ELR (cell line): ENCODE data around the gene IQGAP3.
A peak's percentile ranks its signal among the peaks of the same experiment; 100 is the strongest.

Source experiments
- DNase-seq: peaks from one replicate; pipeline ENCODE4 v3.0.0-alpha.2; 2015; ENCODE audit warnings: low read depth

Gene IQGAP3

DNA sequence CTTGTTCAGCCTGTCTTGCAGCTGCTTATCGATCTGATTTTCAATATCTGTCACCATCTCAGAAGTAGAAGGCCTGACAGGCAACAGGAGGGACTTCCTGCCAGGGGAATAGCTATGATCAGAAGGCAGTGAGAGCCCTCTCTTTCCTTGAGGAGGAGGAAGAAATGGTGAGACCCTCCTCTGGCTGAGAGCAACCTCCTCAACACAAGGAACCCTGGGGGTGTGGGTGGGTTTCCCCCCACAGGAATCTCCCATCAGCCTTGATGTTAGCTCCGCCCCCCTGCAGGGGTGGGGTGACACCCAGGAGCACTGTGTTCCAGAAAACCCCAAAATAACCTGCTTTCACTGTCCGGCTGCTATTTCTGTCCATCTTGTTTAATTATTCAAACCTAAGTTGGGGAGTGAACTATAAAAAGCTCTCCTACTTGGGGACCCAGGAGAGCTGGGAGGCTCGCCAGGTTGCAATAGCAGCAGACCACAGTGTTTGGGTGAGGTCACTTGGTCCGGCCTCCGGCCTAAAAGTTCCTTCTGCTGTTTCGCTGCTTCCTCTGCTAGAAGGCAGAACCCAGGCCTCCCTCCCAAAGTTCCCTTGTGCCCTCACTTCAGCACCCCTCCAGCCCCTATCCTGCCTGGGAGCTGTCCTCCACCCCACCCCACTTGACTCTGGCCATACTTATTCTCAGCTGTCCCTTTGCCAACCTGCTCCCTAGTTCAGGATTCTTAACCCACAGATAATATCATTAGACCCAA, 64.0 kb downstream of the IQGAP3 start:
- no peak for DNase-seq

DNA sequence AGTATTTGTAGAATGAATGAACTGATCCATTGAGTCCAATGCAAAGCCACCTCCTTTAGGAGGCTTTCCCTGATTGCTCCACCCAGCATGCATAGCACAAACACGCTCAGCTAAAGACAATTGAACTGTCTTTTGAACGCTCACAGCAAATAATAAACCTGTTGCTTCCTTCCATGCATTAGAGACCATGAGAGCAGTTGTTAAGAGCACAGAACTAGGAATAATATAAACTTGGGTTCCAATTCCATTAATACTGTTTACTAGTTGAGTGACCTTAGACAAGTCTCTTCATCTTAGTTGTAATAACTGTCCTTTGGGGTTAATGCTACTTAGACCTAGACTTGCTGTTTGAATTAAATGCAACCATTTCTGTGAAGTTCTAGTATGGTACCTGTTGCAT, 65.9 kb downstream of the IQGAP3 start:
- DNase-seq = no peak

GRCh38 chr1:156505679-156506298, 66.6 kb downstream of the IQGAP3 start:
- no peak for DNase-seq

DNA sequence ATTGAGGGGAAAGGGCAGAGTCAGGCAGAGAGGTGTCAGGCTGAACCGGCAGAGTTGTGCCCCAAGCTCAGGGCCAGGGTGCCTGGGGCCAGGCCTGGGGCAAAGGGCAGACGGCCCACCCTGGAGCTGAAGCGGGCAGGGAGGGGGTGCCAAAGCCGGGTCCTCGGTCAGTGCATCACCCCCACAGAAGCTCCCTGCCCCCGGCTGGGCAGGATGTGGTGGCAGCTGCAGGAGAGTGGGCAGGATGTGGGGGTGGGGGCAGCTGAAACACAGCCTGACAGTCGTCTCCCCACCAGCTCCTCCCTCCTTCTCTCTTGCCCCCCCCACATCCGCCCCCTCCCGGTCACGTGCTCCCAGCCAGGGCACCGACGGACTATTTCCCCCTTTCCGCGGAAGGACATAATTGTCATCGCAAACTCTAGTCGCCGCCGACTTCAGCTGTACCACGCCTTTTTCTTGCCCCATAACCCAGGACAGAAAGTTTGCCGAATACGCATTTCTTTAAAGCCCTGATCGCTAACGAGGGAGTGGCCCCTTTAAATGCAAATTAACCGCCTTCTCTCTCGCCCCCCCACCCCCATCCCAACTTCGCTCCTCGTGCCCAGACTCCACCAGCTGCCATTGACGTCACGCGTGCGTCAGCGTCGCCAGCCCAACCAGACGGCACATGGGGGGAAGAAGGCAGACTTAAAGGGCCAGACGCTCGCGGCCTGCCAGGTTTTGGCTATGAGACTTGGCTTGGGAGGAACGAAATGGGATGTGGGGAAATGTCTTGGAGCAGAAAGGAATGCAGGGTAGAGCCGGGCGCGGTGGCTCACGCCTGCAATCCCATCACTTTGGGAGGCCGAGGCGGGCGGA, 67.3 kb downstream of the IQGAP3 start:
- peak; percentile 98 for DNase-seq

DNA sequence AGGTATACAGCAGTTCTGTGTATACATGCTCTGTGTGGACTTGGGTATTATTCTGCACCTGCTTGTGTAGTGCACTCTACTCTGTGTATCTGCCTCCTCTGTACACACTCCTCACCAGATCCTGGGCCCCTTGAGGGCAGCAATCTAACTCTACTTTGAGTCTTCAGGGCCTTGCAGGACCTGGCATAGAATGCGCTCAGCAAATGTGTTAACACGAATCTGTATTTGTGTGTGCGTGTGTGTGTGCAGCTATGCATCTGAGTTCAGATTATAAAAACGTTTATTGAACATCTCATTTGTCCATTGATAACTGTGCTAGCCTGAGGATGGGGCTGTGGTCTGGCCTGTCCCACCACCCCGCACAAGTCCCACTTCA, 67.9 kb downstream of the IQGAP3 start:
- DNase-seq = peak; percentile 26

- DNase-seq = no peak
Measured at GRCh38 chr1:156503698-156504437, 68.5 kb downstream of the IQGAP3 start.

- peak; percentile 97 for DNase-seq
Measured at GRCh38 chr1:156502894-156503697, 69.3 kb downstream of the IQGAP3 start.

GRCh38 chr1:156502391-156502893, 69.9 kb downstream of the IQGAP3 start:
- DNase-seq = no peak

DNA sequence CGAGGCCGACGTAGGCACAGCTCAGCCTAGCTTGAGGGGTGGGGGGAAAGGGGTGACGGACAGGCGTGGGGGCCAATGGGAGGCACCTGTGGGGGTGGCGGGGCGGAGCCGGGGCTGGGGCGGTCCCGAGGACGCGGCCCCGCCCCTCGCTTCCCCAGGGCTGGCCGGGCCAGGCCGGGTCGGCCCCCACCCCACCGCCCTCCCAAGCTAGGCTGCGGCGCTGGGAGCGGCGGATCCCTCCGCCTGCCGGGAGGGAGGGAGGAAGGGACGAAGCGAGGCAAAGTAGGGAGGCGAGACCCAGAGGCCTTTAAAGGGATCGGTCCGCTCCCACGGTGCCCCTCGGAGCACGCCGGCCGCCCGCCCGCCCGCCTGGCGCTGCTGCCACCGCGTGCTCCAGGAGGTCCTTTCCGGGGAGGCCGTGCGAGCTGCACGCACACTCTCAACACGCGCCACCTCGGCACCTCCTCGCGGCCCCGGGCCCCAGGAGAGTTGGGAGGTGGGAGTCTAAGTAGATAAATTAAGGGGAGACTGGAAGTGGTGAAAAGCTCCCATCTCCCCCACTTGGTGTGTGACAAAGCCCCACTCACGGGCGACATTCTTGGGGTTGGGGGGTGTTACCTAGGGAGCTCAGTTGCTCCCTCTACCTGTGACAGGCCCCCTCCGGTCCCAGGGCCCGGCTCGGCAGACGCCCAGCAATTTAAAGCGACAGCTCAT, 71.4 kb downstream of the IQGAP3 start:
- DNase-seq = peak; percentile 95

DNA sequence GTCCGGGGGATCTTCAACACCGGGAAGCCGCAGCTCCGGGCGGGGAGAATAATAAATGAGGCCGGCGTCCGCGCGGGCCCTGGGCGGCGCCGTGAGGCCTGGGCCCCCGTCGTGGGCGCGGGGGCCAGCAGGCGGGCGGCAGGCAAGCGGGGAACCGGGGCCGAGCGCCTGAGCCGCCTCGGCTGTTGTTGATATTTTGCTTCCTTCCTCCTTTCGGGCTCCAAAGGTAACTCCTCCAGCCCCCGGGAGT, 71.9 kb downstream of the IQGAP3 start, which contains the start of gene MEF2D:
Gene MEF2D, minus strand, starts transcription at position 233 of the 250 bp plus-strand sequence. CDS start 17,483 bp downstream, outside the sequence.
- DNase-seq = no peak

DNA sequence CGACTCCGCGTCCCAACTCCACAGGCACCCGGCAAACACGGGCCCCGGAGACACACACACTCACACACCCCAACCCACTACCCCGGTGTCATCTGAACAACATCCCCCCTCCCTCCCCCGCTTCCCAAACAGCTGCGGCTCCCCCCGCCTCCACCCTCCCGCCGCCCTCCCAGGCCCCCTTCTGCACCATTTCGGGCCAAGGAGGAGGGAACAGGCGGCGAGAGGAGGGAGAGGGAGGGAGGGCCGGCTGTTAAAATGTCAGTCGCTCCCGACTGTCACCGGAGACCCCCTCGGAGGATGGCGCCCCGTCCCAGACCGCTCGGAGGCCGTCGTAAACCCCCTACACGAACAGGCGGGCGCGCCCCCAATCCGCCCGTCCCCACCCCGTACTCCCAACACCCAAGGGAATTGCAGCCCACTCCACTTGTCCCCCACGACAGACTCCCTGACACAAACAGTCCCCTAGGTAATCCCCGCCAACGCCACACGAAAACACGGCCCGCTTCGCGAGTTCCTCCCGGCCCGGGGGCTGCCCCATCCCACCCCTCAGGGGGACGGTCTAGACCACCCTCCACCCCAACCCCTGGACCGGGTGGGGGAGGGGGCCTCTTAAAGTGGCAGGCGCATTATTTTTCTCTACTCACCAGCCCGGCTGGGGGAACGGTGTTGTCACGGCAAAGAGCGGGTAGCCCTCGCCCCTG, 72.4 kb downstream of the IQGAP3 start:
- peak; percentile 33 for DNase-seq

GRCh38 chr1:156499194-156499841, 73.0 kb downstream of the IQGAP3 start:
- DNase-seq = peak; percentile 51

GRCh38 chr1:156498432-156499193, 73.8 kb downstream of the IQGAP3 start:
- peak; percentile 72 for DNase-seq

- DNase-seq = no peak
Measured at GRCh38 chr1:156497743-156498431, 74.5 kb downstream of the IQGAP3 start.

GRCh38 chr1:156497078-156497742, 75.2 kb downstream of the IQGAP3 start:
- peak; percentile 25 for DNase-seq

- peak; percentile 31 for DNase-seq
Measured at GRCh38 chr1:156496211-156496761, 76.1 kb downstream of the IQGAP3 start.
